GM12878 (cell line): Measurements from ENCODE around the gene SYNPO2L.

Experiments
- ATF7 ChIP-seq: fragments of 450-650 bp; IDR thresholded peaks from 2 replicates; pipeline ENCODE4 v1.6.1; 2016; ENCODE audit warnings: low read depth, mild to moderate bottlenecking
- BCL11A ChIP-seq: IDR thresholded peaks from 2 replicates; pipeline ENCODE4 v1.6.1; 2011; ENCODE audit warnings: low read depth, low read length
- CTCF ChIP-seq, 3 experiments: IDR thresholded peaks in 2 of 3; conservative IDR thresholded peaks in 1 of 3; 2 replicates each; pipeline ENCODE4 v1.5.1; 2011; ENCODE audit warnings: low read depth in 3 of 3, low read length in 3 of 3, mild to moderate bottlenecking in 3 of 3, control low read depth in 2 of 3, moderate library complexity in 2 of 3, inconsistent platforms in 1 of 3, mixed read lengths in 1 of 3; ENCODE audit not compliant: control insufficient read depth in 2 of 3, insufficient read depth in 1 of 3; ENCODE audit errors: extremely low read depth in 1 of 3
- FOS ChIP-seq: IDR thresholded peaks from 3 replicates; pipeline ENCODE4 v1.6.1; 2011; ENCODE audit warnings: borderline replicate concordance; ENCODE audit not compliant: insufficient read length; ENCODE audit errors: extremely low read depth
- FOXM1 ChIP-seq: IDR thresholded peaks from 2 replicates; pipeline ENCODE4 v1.6.1; 2012; ENCODE audit warnings: low read depth, mild to moderate bottlenecking, inconsistent platforms, low read length, moderate library complexity
- HDAC2 ChIP-seq: fragments of 200-600 bp; sonication (generic); IDR thresholded peaks from 2 replicates; pipeline ENCODE4 v1.6.1; 2017
- JUNB ChIP-seq: IDR thresholded peaks from 2 replicates; pipeline ENCODE4 v1.6.1; 2016; ENCODE audit warnings: antibody characterized with exemption, mild to moderate bottlenecking
- POLR2A ChIP-seq: IDR thresholded peaks from 2 replicates; pipeline ENCODE4 v1.6.1; 2011; ENCODE audit warnings: low read depth, mild to moderate bottlenecking, low read length
- POLR2AphosphoS5 ChIP-seq: IDR thresholded peaks from 2 replicates; pipeline ENCODE4 v1.6.1; 2011; ENCODE audit warnings: mild to moderate bottlenecking, low read length, inconsistent platforms
- RB1 ChIP-seq: fragments of 450-650 bp; formaldehyde crosslinking; IDR thresholded peaks from 2 replicates; pipeline ENCODE4 v1.6.1; 2017; ENCODE audit warnings: mild to moderate bottlenecking, borderline replicate concordance
- REST ChIP-seq: IDR thresholded peaks from 2 replicates; pipeline ENCODE4 v1.6.1; 2012; ENCODE audit warnings: mild to moderate bottlenecking, low read depth, low read length
- YY1 ChIP-seq: IDR thresholded peaks from 2 replicates; pipeline ENCODE4 v1.6.1; 2011; ENCODE audit warnings: low read depth, mild to moderate bottlenecking, low read length
- ZBTB40 ChIP-seq: fragments of 450-650 bp; IDR thresholded peaks from 2 replicates; pipeline ENCODE4 v1.6.1; 2016; ENCODE audit warnings: mild to moderate bottlenecking, moderate library complexity, borderline replicate concordance
- ZNF384 ChIP-seq: IDR thresholded peaks from 2 replicates; pipeline ENCODE4 v1.6.1; 2012; ENCODE audit warnings: low read depth, mild to moderate bottlenecking, low read length, improper control_type of control experiment, borderline replicate concordance

- TF ChIP-seq POLR2AphosphoS5, result no peak
- no peak for TF ChIP-seq CTCF (IDR thresholded peaks at IDR 0.05 in 2 of 3, conservative IDR thresholded peaks at IDR 0.05 in 1 of 3; ENCODE audit: control insufficient read depth in 2 of 3, extremely low read depth in 1 of 3, insufficient read depth in 1 of 3, low read depth in 3 of 3, low read length in 3 of 3)
- no peak for TF ChIP-seq JUNB
- TF ChIP-seq RB1, result no peak
- no peak for TF ChIP-seq ZBTB40
- TF ChIP-seq BCL11A, result no peak
- no peak for TF ChIP-seq POLR2A
- no peak for TF ChIP-seq YY1
- no peak for TF ChIP-seq ATF7
- TF ChIP-seq FOS, result no peak
- no peak for TF ChIP-seq REST
- TF ChIP-seq ZNF384, result no peak
- no peak for TF ChIP-seq FOXM1
- TF ChIP-seq HDAC2, result no peak
Observed at GRCh38 chr10:73634421-73634820, 21.4 kb downstream of the SYNPO2L start.
